GM12878 (cell line): Measurements from ENCODE around the gene NPW. TPM values are rescaled to one million over a fixed set of nuclear protein-coding genes. Genes with fewer than 3 reads are reported as not detected.

Source experiments
- ATAC-seq: fragments of 200-7000 bp; cut with Tn5 transposase; 3 replicates; pipeline ENCODE4 v1.9.1; 2020; ENCODE audit warnings: mild to moderate bottlenecking, moderate library complexity
- BruUV-seq: library from RNA; stranded (reverse); fragments of 400-500 nt; replicated peaks from 2 replicates; lab custom pipeline; 2021; lab: Mats Ljungman, UMichigan
- CTCF ChIA-PET: fragments of 300-600 bp; sonication (Branson Sonifier 250); formaldehyde crosslinking; extraction: SDS; loops from one replicate; lab custom pipeline; 2021; ENCODE audit warnings: inconsistent platforms; lab: Yijun Ruan, JAX
- POLR2A ChIA-PET: fragments of 350-600 bp; formaldehyde crosslinking; extraction: SDS; loops from one replicate; lab custom pipeline; 2021; ENCODE audit warnings: inconsistent platforms; lab: Charles Lee
- RAD21 ChIA-PET: fragments of 300-600 bp; sonication (Branson Sonifier 250); formaldehyde crosslinking; loops from one replicate; lab custom pipeline; 2023; ENCODE audit warnings: antibody characterized with exemption; ENCODE audit not compliant: unreplicated experiment; lab: Charles Lee
- SMC1A ChIA-PET: fragments of 300-600 bp; sonication (Branson Sonifier 250); formaldehyde crosslinking; loops from one replicate; lab custom pipeline; 2023; ENCODE audit not compliant: unreplicated experiment, uncharacterized antibody; lab: Charles Lee
- DNase-seq: peaks from one replicate; pipeline ENCODE4 v3.0.0-alpha.2; 2011; ENCODE audit warnings: low read depth, low spot score
- FAIRE-seq: peaks from 3 replicates; lab custom pipeline; 2011; peaks lifted over from hg19 to GRCh38; lab: Jason Lieb, UNC
- H2AFZ ChIP-seq: 2 replicates; pipeline ENCODE4 v1.6.0; 2011; ENCODE audit warnings: low read depth, low read length, control low read depth; ENCODE audit not compliant: control insufficient read depth
- H3K27ac ChIP-seq: 2 replicates; pipeline ENCODE4 v1.5.1; 2011; ENCODE audit warnings: control low read depth; ENCODE audit not compliant: control insufficient read depth, insufficient read depth
- H3K27me3 ChIP-seq, 2 experiments: replicated peaks in 1 of 2; 2 replicates each; pipeline versions ENCODE4 v1.6.0 to v1.6.1; 2011; ENCODE audit warnings: low read length in 1 of 2; ENCODE audit not compliant: control insufficient read depth in 2 of 2, insufficient read depth in 2 of 2
- H3K36me3 ChIP-seq, 2 experiments: 2 replicates each; pipeline ENCODE4 v1.5.1; 2011; ENCODE audit warnings: low read length in 1 of 2; ENCODE audit not compliant: control insufficient read depth in 2 of 2, insufficient read depth in 2 of 2
- H3K4me1 ChIP-seq: 2 replicates; pipeline ENCODE4 v1.6.1; 2011; ENCODE audit warnings: mild to moderate bottlenecking, low read length, moderate library complexity, mixed read lengths; ENCODE audit not compliant: control insufficient read depth, insufficient read depth
- H3K4me2 ChIP-seq: 2 replicates; pipeline ENCODE4 v1.6.0; 2011; ENCODE audit warnings: control low read depth; ENCODE audit not compliant: control insufficient read depth, insufficient read depth
- H3K4me3 ChIP-seq: fragments of 200-600 bp; sonication (generic); 2 replicates; pipeline ENCODE4 v1.5.1; 2016
- H3K79me2 ChIP-seq: 2 replicates; pipeline ENCODE4 v1.6.0; 2011; ENCODE audit warnings: low read length; ENCODE audit not compliant: control insufficient read depth, insufficient read depth
- H3K9ac ChIP-seq: 2 replicates; pipeline ENCODE4 v1.8.0; 2011; ENCODE audit warnings: low read length, control low read depth, mixed read lengths; ENCODE audit not compliant: control insufficient read depth, insufficient read depth
- H3K9me3 ChIP-seq: replicated peaks from 3 replicates; pipeline ENCODE4 v1.5.1; 2011; ENCODE audit warnings: mild to moderate bottlenecking, low read length; ENCODE audit not compliant: control insufficient read depth, insufficient read depth
- H4K20me1 ChIP-seq: 2 replicates; pipeline ENCODE4 v1.6.0; 2011; ENCODE audit not compliant: control insufficient read depth, insufficient read depth
- ESRRA ChIP-seq: IDR thresholded peaks from 2 replicates; pipeline ENCODE4 v1.6.1; 2012; ENCODE audit warnings: mild to moderate bottlenecking, low read length, improper control_type of control experiment
- FOS ChIP-seq: IDR thresholded peaks from 3 replicates; pipeline ENCODE4 v1.6.1; 2011; ENCODE audit warnings: borderline replicate concordance; ENCODE audit not compliant: insufficient read length; ENCODE audit errors: extremely low read depth
- GATAD2B ChIP-seq: fragments of 450-650 bp; conservative IDR thresholded peaks from 2 replicates; pipeline ENCODE4 v1.6.1; 2017; ENCODE audit warnings: low read depth, mild to moderate bottlenecking, moderate library complexity
- HCFC1 ChIP-seq: fragments of 150-350 bp; IDR thresholded peaks from 2 replicates; pipeline ENCODE4 v1.6.1; 2014; ENCODE audit warnings: low read length
- HDAC6 ChIP-seq: fragments of 200-600 bp; sonication (generic); IDR thresholded peaks from one replicate; pipeline ENCODE4 v1.8.0; 2017; ENCODE audit warnings: antibody characterized with exemption; ENCODE audit not compliant: unreplicated experiment
- IRF4 ChIP-seq: IDR thresholded peaks from 2 replicates; pipeline ENCODE4 v1.6.1; 2011; ENCODE audit warnings: low read depth, low read length
- KLF5 ChIP-seq: fragments of 450-650 bp; IDR thresholded peaks from 2 replicates; pipeline ENCODE4 v1.6.1; 2014; ENCODE audit warnings: mild to moderate bottlenecking; ENCODE audit not compliant: partially characterized antibody
- SREBF2 ChIP-seq: IDR thresholded peaks from 2 replicates; pipeline ENCODE4 v1.6.1; 2012; ENCODE audit warnings: mild to moderate bottlenecking, low read length
- STAT3 ChIP-seq: IDR thresholded peaks from 2 replicates; pipeline ENCODE4 v1.6.1; 2011; ENCODE audit warnings: low read depth, low read length, improper control_type of control experiment
- TBL1XR1 ChIP-seq: IDR thresholded peaks from 2 replicates; pipeline ENCODE4 v1.6.1; 2012; ENCODE audit warnings: low read depth, low read length, improper control_type of control experiment
- ZNF274 ChIP-seq: IDR thresholded peaks from one replicate; pipeline ENCODE4 v1.8.0; 2011; ENCODE audit not compliant: insufficient read length, insufficient read depth
- ZZZ3 ChIP-seq: IDR thresholded peaks from 2 replicates; pipeline ENCODE4 v1.6.1; 2011; ENCODE audit warnings: low read depth; ENCODE audit not compliant: control insufficient read depth, insufficient read length
- WGBS: methylation state at CpG from one replicate; pipeline ENCODE4 v1.1.6; 2016; ENCODE audit warnings: low lambda C conversion rate; ENCODE audit not compliant: insufficient replicate concordance, insufficient coverage; ENCODE audit errors: missing lambda C conversion rate; 5-methylcytosine and 5-hydroxymethylcytosine counted together
- in situ Hi-C: fragments of 300-500 bp; cut with MboI; formaldehyde crosslinking; loops from 9 replicates; pipeline ENCODE4 v1.14.3; 2018; ENCODE audit warnings: mixed read lengths
- intact Hi-C: fragments of 100-400 bp; cut with micrococcal nuclease; formaldehyde crosslinking; loops from one replicate; pipeline ENCODE4 v1.14.2; 2022; ENCODE audit not compliant: unreplicated experiment
- polyA plus RNA-seq, 11 experiments: library from polyadenylated mRNA; depleted of rRNA in 4 of 11; unstranded in 6 of 11; stranded (reverse) in 5 of 11; fragments of >200 nt; fragmentation: Nextera tagmentation in 4 of 11; fragmentation: Illumina TruSeq in 1 of 11; extraction: Ambion mirVana in 4 of 11; extraction: Trizol in 1 of 11; gene quantifications; 1 replicate in 1 of 11; 2 replicates in 10 of 11; pipeline versions ENCODE4 v1.2.1 to v1.2.3, GENCODE V29; 2011 to 2016; ENCODE audit warnings: inconsistent platforms in 2 of 11, missing spikeins in 2 of 11, low read depth in 1 of 11
- total RNA-seq, 4 experiments: library from RNA; depleted of rRNA in 3 of 4; stranded (reverse); fragments of >200 nt in 3 of 4; fragmentation: Illumina TruSeq in 1 of 4; extraction: Trizol in 1 of 4; gene quantifications; 2 replicates each; pipeline versions ENCODE4 v1.2.1 to v1.2.3, GENCODE V29; 2013 to 2021
- TF ChIP-seq, protein P1 (sequence below): IDR thresholded peaks from 2 replicates; pipeline ENCODE4 v1.6.1; 2012; ENCODE audit warnings: improper control_type of control experiment, low read depth, low read length; ENCODE audit not compliant: insufficient replicate concordance
- TF ChIP-seq, protein P2 (sequence below), 3 experiments: IDR thresholded peaks in 2 of 3; conservative IDR thresholded peaks in 1 of 3; 2 replicates each; pipeline ENCODE4 v1.5.1; 2011; ENCODE audit warnings: low read depth in 3 of 3, low read length in 3 of 3, mild to moderate bottlenecking in 3 of 3, control low read depth in 2 of 3, moderate library complexity in 2 of 3, inconsistent platforms in 1 of 3, mixed read lengths in 1 of 3; ENCODE audit not compliant: control insufficient read depth in 2 of 3, insufficient read depth in 1 of 3; ENCODE audit errors: extremely low read depth in 1 of 3
- TF ChIP-seq, protein P3 (sequence below): IDR thresholded peaks from 2 replicates; pipeline ENCODE4 v1.6.1; 2012; ENCODE audit warnings: low read depth, low read length, improper control_type of control experiment

Gene NPW
- total and polyA plus RNA-seq, 10 of the 15 experiments (the other 5 are each of a cell fraction or from before 2014, with no cell fraction given) = 0.23 to 2.5 (median 0.98) TPM; not detected in 4

DNA sequence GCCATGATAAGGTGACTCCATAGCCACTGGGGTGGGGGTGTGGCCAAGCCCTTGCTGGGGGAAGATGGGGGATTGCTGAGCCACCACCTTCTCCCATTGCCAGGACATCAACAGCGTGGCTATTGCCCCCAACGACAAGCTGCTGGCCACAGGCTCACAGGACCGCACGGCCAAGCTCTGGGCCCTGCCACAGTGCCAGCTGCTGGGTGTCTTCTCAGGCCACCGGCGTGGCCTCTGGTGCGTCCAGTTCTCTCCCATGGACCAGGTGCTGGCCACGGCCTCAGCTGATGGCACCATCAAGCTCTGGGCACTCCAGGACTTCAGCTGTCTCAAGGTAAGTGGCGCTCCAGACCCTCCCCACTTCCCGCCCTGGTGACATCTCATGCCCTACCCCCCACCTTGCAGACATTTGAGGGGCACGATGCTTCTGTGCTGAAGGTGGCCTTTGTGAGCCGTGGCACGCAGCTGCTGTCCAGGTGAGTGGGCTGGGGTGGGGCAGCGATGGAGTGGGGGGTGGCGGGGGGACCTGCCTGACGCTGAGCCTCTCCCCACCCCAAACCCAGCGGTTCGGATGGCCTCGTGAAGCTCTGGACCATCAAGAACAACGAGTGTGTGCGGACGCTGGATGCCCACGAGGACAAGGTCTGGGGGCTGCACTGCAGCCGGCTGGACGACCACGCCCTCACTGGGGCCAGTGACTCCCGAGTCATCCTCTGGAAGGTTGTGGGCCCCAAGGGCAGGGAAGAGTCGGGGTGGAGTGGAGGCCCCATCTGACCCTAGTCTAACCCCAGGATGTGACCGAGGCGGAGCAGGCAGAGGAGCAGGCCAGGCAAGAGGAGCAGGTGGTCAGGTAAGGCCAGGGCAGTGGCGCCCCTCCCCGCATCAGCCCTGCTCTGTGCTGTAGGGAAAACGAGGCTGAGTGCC, 42.4 kb upstream of the NPW start:
- no peak for DNase-seq
- FAIRE-seq = no peak
- Histone ChIP-seq H3K36me3 (peaks cover 0 to 36% of the 10 kb centered on the region in 2 experiments; a peak in 3 of 4 replicates), H3K27me3 (0 out of 4 replicates have a peak, but pooled peaks cover 0 to 2% of the 10 kb centered on the region in 2 experiments), H3K4me3 (no peak overlapping the region), H2AFZ (no peak overlapping the region), H3K4me2 (no peak overlapping the region), H3K27ac (no peak overlapping the region), H3K9ac (no peak overlapping the region), H3K9me3 (no peaks in the 10 kb centered on the region), H3K4me1 (peaks cover 15% of the 10 kb centered on the region), H3K79me2 (peaks cover 13% of the 10 kb centered on the region), H4K20me1 (no peaks in the 10 kb centered on the region)
- in situ Hi-C loops = no loop called here
- RAD21 ChIA-PET = no interaction called here
- BruUV-seq = TSS peak; percentile 29
- SMC1A ChIA-PET = no interaction called here
- intact Hi-C loops = no loop called here
- WGBS = 91% methylated on average over 33 of the region's 33 CpGs
- POLR2A ChIA-PET = interaction anchor here (1.6 kb wide), 1 partner anchor 12 kb away, joined by 6 read pairs; the partner anchor contains the start of gene RPS2
- CTCF ChIA-PET = no interaction called here
- ATAC-seq = no peak
- TF ChIP-seq FOS = no peak
- no peak for TF ChIP-seq ZZZ3
- TF ChIP-seq TBL1XR1 = no peak
- TF ChIP-seq, protein P1, sequence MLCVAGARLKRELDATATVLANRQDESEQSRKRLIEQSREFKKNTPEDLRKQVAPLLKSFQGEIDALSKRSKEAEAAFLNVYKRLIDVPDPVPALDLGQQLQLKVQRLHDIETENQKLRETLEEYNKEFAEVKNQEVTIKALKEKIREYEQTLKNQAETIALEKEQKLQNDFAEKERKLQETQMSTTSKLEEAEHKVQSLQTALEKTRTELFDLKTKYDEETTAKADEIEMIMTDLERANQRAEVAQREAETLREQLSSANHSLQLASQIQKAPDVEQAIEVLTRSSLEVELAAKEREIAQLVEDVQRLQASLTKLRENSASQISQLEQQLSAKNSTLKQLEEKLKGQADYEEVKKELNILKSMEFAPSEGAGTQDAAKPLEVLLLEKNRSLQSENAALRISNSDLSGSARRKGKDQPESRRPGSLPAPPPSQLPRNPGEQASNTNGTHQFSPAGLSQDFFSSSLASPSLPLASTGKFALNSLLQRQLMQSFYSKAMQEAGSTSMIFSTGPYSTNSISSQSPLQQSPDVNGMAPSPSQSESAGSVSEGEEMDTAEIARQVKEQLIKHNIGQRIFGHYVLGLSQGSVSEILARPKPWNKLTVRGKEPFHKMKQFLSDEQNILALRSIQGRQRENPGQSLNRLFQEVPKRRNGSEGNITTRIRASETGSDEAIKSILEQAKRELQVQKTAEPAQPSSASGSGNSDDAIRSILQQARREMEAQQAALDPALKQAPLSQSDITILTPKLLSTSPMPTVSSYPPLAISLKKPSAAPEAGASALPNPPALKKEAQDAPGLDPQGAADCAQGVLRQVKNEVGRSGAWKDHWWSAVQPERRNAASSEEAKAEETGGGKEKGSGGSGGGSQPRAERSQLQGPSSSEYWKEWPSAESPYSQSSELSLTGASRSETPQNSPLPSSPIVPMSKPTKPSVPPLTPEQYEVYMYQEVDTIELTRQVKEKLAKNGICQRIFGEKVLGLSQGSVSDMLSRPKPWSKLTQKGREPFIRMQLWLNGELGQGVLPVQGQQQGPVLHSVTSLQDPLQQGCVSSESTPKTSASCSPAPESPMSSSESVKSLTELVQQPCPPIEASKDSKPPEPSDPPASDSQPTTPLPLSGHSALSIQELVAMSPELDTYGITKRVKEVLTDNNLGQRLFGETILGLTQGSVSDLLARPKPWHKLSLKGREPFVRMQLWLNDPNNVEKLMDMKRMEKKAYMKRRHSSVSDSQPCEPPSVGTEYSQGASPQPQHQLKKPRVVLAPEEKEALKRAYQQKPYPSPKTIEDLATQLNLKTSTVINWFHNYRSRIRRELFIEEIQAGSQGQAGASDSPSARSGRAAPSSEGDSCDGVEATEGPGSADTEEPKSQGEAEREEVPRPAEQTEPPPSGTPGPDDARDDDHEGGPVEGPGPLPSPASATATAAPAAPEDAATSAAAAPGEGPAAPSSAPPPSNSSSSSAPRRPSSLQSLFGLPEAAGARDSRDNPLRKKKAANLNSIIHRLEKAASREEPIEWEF = no peak
- TF ChIP-seq IRF4 = no peak
- TF ChIP-seq KLF5 = no peak
- no peak for TF ChIP-seq HCFC1
- TF ChIP-seq, protein P2, sequence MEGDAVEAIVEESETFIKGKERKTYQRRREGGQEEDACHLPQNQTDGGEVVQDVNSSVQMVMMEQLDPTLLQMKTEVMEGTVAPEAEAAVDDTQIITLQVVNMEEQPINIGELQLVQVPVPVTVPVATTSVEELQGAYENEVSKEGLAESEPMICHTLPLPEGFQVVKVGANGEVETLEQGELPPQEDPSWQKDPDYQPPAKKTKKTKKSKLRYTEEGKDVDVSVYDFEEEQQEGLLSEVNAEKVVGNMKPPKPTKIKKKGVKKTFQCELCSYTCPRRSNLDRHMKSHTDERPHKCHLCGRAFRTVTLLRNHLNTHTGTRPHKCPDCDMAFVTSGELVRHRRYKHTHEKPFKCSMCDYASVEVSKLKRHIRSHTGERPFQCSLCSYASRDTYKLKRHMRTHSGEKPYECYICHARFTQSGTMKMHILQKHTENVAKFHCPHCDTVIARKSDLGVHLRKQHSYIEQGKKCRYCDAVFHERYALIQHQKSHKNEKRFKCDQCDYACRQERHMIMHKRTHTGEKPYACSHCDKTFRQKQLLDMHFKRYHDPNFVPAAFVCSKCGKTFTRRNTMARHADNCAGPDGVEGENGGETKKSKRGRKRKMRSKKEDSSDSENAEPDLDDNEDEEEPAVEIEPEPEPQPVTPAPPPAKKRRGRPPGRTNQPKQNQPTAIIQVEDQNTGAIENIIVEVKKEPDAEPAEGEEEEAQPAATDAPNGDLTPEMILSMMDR (IDR thresholded peaks at IDR 0.05 in 2 of 3, conservative IDR thresholded peaks at IDR 0.05 in 1 of 3; ENCODE audit: control insufficient read depth in 2 of 3, extremely low read depth in 1 of 3, insufficient read depth in 1 of 3, low read depth in 3 of 3, low read length in 3 of 3) = no peak
- TF ChIP-seq, protein P3, sequence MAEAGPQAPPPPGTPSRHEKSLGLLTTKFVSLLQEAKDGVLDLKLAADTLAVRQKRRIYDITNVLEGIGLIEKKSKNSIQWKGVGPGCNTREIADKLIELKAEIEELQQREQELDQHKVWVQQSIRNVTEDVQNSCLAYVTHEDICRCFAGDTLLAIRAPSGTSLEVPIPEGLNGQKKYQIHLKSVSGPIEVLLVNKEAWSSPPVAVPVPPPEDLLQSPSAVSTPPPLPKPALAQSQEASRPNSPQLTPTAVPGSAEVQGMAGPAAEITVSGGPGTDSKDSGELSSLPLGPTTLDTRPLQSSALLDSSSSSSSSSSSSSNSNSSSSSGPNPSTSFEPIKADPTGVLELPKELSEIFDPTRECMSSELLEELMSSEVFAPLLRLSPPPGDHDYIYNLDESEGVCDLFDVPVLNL = no peak
- TF ChIP-seq GATAD2B = no peak
- no peak for TF ChIP-seq STAT3
- no peak for TF ChIP-seq HDAC6
- no peak for TF ChIP-seq SREBF2
- TF ChIP-seq ESRRA = no peak
- TF ChIP-seq ZNF274 = no peak
